H1 (cell line): Measurements from ENCODE around the gene EIF4E. TPM values are rescaled to one million over a fixed set of nuclear protein-coding genes. Genes with fewer than 3 reads are reported as not detected.

Experiments
- CREB1 ChIP-seq: IDR thresholded peaks from 2 replicates; pipeline ENCODE4 v1.6.1; 2012; ENCODE audit warnings: inconsistent platforms
- CTCF ChIP-seq, 3 experiments: IDR thresholded peaks; 1 replicate in 2 of 3; 2 replicates in 1 of 3; pipeline versions ENCODE4 v1.5.1 to v1.6.1; 2011; ENCODE audit warnings: low read length in 3 of 3, mild to moderate bottlenecking in 3 of 3, inconsistent platforms in 2 of 3, low read depth in 1 of 3, moderate library complexity in 1 of 3; ENCODE audit not compliant: insufficient read depth in 1 of 3; ENCODE audit errors: control extremely low read depth in 1 of 3
- GABPA ChIP-seq: IDR thresholded peaks from 2 replicates; pipeline ENCODE4 v1.6.1; 2011; ENCODE audit warnings: mild to moderate bottlenecking, low read length, moderate library complexity, borderline replicate concordance; ENCODE audit not compliant: insufficient read depth
- SIN3A ChIP-seq, 2 experiments: IDR thresholded peaks in 1 of 2; conservative IDR thresholded peaks in 1 of 2; 2 replicates each; pipeline ENCODE4 v1.6.1; 2011 to 2012; ENCODE audit warnings: low read length in 2 of 2, improper control_type of control experiment in 1 of 2, low read depth in 1 of 2, mild to moderate bottlenecking in 1 of 2
- polyA plus RNA-seq, 7 experiments: library from polyadenylated mRNA; depleted of rRNA in 3 of 7; stranded (reverse) in 5 of 7; unstranded in 2 of 7; fragments of >200 nt in 5 of 7; fragments of 200-250 nt in 2 of 7; gene quantifications; 1 replicate in 5 of 7; 2 replicates in 1 of 7; 4 replicates in 1 of 7; pipeline versions ENCODE4 v1.2.1 to v1.2.3, GENCODE V29; 2011 to 2013; ENCODE audit warnings: missing spikeins in 2 of 7, mixed read lengths in 2 of 7
- total RNA-seq: library from RNA; stranded (reverse); fragmentation: NEBNext Ultra II Directional; extraction: Animal tissue kit (Norgen Biotek cat#: 25700); gene quantifications from 2 replicates; pipeline ENCODE4 v1.2.1, GENCODE V29; 2021

The EIF4E gene
- total and polyA plus RNA-seq, 2 of the 8 experiments (the other 6 are each of a cell fraction or from before 2014, with no cell fraction given) = 59.6 to 185 TPM

GRCh38 chr4:98903561-98903960 lies 25.4 kb downstream of the EIF4E start (continued):
- TF ChIP-seq CTCF (IDR thresholded peaks at IDR 0.05; ENCODE audit: control extremely low read depth in 1 of 3, insufficient read depth in 1 of 3, low read depth in 1 of 3, low read length in 3 of 3) (no peak), GABPA (no peak), CREB1 (no peak), SIN3A (conservative IDR thresholded peaks at IDR 0.05 in 1 of 2, IDR thresholded peaks at IDR 0.05 in 1 of 2; ENCODE audit: low read depth in 1 of 2, low read length in 2 of 2) (no peak)
